ENCODE results near the gene TNFRSF6B.

- TF ChIP-seq POLR2AphosphoS5 (IDR thresholded peaks at IDR 0.05) (no peak), CTCF (IDR thresholded peaks at IDR 0.05) (no peak), POLR2A (IDR thresholded peaks at IDR 0.05) (no peak)
These were observed 40.6 kb downstream of the TNFRSF6B start for GRCh38 chr20:63736893-63737694.

Data from suprapubic skin (tissue), 4 donors.